B cell (primary cell): ENCODE measurements around the gene TRIO.

Experiments used
- EZH2 ChIP-seq: IDR thresholded peaks from 2 replicates; pipeline ENCODE4 v1.6.1; 2012; ENCODE audit warnings: borderline replicate concordance, low read depth, mild to moderate bottlenecking, moderate library complexity, low read length; ENCODE audit not compliant: insufficient read depth, poor library complexity, severe bottlenecking
- TF ChIP-seq, protein P1 (sequence below): fragments of 200-600 bp; IDR thresholded peaks from one replicate; pipeline ENCODE4 v1.8.0; 2022; ENCODE audit warnings: antibody characterized with exemption, mild to moderate bottlenecking

DNA sequence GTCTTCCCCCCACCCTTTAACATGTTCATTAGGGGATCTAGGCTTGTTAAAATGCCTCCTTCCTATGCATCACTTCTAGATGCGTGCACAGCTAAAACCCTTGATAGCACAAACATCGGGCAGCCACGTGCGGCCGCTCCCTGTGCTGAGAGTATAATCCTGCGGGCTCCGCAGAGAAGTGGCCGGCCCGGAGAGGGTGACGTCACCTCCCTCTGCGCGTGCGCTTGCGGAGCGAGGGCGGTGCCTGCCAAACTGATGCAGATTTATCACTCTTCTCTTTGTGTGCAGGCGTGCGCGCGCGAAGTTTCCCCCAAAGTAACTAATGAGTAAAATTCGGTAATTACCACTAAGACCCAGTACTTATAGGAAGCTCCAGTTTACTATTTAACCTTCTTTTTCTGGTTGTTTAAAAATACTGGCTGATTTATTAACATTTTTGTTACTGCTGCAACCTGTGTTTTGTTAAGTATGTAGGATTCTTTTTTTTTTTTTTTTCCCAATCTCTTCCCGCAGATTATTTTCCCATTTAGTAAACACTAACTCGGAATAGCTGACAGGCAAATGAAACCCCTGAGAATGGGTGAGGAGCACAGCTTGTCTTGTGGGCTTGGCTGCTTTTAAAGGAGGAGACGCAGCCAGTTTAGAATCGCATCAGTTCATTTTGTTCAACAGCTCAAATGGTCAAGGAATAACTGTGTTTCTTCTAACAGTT lies 121.6 kb downstream of the TRIO start:
- TF ChIP-seq, protein P1, sequence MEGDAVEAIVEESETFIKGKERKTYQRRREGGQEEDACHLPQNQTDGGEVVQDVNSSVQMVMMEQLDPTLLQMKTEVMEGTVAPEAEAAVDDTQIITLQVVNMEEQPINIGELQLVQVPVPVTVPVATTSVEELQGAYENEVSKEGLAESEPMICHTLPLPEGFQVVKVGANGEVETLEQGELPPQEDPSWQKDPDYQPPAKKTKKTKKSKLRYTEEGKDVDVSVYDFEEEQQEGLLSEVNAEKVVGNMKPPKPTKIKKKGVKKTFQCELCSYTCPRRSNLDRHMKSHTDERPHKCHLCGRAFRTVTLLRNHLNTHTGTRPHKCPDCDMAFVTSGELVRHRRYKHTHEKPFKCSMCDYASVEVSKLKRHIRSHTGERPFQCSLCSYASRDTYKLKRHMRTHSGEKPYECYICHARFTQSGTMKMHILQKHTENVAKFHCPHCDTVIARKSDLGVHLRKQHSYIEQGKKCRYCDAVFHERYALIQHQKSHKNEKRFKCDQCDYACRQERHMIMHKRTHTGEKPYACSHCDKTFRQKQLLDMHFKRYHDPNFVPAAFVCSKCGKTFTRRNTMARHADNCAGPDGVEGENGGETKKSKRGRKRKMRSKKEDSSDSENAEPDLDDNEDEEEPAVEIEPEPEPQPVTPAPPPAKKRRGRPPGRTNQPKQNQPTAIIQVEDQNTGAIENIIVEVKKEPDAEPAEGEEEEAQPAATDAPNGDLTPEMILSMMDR = no peak
- no peak for TF ChIP-seq EZH2
